Activated CD4-positive, CD25-positive, alpha-beta regulatory T cell treated with anti-CD3 and anti-CD28 coated beads, Interleukin-2, amount 50 U/mL, for 24 hours (primary cell): Measurements from ENCODE around the gene ATP10B.
A peak's percentile ranks its signal among the peaks of the same experiment; 100 is the strongest.

Experiments used
- ATAC-seq, 2 donors: fragments of 150-1000 bp; cut with Tn5 transposase; one replicate each; pipeline ENCODE4 v1.10.0; 2021; ENCODE audit warnings: mild to moderate bottlenecking in 1 of 2, moderate library complexity in 1 of 2

The ATP10B gene

DNA sequence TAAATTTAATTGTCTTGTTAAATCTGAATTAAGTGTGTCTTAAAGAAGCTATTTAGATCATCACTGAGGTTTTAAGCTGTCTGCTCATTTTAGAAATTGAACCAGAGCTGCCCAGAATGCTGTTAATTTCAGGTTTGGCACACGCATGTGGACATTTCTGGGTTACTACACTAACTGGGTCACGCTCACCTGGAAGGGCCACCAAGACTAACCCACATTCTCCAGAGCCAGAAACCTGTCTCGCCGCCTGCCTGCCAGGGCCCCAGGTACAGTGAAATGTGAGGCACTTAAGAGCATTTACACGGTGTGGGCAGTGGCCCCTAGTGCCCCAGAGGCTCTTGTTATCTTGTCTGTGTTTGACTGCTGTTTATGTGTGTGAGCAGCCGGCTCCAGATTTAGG, 46.6 kb downstream of the ATP10B start:
- no peak for ATAC-seq

DNA sequence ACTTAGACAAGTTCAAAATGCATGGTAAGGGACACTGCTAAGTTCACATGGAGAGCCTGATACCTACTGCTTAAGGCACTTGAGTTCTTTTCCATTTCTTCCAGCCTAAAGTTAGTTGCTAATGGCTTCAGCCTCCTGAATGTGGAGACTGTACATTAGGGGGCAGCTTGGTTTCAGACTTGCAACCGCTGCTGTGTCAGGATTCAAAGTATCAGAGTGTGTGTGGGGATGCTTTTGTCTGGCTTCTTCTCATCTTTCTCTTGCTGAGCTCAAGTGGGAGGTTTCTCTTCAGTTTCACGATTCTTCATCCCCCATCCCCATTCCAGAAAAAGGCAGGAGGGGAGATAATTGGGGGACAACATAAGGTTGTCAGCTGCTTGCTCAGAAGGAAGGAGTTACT, 49.4 kb downstream of the ATP10B start:
- ATAC-seq: no peak

DNA sequence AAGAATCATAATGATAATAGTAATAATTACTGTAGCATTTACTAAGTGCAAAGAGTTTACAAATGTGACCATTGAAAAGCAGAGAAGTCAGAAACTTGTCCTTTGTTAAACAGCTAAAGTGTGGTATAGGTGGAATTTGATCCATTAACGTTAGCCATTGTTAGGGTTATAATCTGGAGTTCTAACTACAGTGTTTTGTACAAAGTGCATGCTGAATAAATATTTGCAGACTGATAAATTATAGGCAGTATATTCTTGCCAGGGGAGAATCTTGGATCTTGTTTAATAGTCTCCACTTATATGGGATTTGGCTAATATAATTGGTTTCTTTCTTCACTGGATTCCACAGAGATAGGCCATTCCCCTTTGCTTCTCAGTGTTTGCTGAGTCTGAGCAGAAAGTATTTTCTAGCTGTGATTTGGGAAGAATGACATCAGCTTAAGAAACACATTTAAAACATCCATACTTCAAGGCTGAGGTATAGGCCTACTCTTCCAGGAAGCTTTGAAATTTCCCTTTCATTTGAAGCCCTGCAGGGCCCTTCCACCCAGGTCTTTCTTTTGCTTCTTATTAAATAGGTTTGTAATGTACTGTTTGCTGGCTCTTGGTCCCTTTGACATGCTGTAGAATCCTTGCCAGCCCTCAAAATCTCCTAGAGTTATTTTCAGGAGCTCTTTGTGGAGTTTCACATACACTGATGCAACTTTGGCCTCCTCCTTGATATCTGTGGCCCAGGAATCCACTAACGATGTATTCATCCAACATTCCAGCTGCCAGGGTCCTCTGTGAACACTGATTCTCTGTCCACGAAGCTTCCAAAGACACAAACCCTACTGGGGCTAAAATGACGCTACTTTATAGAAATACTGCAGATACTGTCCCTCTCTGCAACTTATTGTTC, 51.4 kb downstream of the ATP10B start:
- ATAC-seq: no peak

DNA sequence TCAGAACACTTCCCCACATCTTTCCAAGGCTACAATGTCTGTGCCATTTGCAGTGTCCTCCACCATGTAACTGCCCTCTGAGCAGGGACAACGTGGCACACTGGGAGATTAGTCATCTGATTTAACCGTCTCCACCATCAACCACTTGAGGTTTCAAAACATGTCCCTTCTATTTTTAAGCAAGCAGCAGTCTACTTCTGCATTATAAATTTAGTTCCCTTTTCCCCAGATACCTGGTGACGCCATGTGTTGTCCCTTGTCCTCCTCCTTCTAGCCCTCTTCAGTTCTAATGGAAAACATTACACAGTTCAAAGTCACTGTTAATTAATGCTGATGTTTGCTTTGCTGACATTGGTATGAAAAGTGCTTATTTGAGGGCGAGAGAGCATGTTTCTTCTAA, 52.8 kb downstream of the ATP10B start:
- no peak for ATAC-seq

DNA sequence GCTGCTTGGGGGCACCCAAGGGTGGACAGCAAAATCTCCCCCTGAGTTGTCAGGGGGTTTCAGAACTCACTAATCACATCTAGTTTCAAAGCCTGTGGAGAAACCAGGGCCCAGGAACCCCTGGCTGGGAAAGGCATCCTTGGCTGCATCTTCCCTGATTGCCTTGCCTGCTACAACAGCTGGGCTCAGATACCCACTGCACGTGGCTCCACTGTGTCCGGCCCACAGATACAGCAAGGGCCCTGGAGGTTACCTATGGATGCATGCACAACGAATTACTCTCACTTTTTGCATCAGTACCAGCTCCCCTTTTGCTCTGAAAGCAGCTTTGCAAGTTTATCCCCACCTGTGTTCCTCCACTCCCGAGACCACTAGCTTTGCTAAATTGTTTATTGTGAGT, 55.0 kb downstream of the ATP10B start:
- no peak for ATAC-seq

DNA sequence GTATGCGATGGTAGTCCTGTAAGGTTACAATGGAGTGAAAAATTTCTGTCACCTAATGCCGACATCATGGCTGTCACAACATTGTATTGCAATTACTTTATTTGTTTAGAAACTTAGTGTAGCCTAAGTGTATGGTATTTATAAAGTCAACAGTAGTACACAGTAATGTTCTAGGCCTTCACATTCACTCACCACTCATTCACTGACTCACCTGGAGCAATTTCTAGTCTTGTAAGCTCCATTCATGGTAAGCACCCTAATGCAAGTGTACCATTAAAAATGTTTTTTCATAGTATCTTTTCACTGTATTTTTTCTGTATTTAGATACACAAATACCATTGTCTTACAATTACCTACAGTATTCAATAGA, 58.5 kb downstream of the ATP10B start:
- ATAC-seq: no peak

DNA sequence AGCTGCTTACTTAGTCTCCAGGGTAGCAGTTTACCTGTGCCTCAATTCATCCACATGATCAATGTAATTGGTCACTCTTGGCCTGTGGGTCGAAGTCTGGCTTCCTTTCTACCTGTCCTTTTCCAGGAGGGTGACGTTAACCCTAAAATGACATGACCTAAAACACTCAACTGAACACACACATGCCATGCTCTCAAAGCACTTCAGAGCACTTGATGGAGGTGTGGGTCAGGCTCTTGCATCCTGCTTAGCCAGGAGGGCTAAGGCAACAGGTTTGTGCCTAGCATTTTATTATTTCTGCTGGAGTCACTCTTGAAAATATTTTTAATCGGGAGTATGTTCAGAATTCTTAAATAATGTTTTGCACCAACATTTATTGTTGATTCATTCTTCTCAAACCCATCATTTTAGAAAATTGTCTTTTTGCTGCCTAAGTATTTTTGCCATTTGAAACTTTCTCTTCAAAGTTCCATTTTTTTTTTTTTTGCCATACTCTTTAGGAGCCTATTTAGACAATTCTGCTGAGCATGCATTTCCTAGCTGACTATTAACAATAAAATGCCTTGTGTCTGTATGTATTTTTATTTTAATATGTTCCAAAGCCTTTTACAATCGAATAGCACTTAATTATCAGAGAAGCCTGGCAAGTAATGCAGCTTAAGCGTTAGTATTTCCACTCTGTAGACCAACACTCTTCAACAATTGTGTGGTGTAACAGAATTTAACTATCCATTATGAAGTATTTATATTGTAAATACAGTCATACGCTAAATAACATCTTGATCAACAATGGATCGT, 59.1 kb downstream of the ATP10B start:
- ATAC-seq: no peak

DNA sequence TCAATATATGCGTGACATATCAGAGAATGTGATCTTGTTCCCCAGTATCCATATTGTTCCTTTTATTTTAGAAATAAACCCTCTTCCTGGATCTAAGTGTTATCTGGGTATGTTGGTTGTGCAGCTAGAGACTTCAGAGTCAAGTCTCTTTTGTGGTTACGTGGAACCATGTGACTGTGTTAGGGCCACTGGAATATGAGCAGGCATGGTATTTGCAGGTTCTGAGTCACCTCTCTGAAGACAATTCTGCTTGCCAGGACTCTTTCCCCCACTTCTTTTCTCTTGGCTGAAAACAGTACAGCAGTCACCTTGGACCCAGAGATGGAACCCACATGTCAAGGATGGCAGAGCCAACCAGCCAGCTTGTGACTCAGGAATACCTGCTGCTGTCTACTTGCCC, 59.7 kb downstream of the ATP10B start:
- peak in 1 of 2 donors; percentile 17 for ATAC-seq

DNA sequence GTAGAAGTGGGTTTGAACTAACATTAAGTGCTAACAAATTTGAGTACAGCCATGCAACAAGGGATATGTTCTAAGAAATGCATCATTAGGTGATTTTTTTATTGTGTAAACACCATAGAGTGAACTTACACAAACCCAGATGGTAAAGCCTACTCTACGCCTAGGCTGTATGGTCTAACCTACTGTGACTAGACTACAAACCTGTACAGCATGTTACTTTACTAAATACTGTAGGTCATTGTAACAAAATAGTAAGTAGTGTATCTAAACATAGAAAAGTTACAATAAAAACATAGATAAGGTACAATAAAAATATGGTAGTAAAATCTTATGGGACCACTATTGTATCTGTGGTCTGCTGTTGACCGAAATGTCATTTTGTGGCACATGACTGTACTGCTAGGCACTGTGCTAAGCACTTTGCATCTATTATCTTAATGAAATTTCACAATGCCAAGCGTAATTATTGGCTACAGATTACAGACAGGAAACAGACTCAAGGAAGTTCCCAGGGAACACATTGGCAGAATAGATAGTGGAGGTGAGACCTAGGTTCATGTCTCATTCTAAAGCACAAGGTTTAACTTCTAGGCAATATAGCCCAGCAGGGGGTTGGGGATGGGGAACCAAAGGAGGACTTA, 62.7 kb downstream of the ATP10B start:
- ATAC-seq: no peak

DNA sequence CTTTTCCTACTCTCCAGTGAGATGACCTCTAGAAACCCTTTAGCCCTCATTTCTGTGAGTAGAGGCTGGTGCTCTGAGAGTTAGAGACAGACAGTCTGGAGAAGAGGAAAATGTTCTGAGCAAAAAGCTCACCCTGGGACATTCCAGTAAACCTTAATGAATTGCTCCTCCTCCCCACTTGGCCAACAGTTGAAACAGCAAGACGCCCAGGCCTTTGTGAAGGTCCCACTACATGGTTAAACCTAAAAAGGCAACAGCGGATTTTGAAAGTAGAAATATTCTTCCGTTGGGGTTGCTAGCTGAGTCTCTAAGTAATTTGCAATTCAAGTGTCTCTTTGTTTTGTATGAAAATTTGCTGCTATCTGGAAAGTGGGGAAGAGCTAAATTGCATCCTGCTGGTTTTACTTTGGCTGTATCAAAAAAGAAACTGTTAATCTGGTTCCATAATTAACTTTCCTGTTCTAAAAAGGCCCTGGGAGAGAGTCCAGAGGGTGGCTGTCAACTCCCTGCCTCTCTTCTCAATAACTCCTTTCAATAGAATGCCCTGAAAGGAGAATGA, 63.8 kb downstream of the ATP10B start:
- no peak for ATAC-seq

DNA sequence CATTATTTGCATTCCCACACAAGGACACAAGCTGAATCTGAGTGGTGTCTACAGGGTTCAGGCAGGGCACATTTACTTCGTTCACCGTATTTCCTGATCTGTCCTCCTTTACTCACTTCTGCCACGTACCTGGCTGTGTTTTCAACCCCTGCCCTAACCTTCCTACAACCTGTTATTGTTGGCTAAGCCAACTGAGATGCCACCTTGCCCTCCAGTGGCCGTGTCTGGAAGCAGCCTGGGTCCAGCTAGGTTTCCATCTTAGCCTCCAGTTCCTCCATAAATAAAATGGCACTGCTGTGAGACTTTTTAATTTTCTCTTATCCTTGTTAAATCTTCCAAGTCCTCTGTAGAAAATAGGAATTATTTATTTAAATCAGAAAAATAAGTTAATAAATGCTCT, 64.8 kb downstream of the ATP10B start:
- peak; percentile 46 to 49 for ATAC-seq

DNA sequence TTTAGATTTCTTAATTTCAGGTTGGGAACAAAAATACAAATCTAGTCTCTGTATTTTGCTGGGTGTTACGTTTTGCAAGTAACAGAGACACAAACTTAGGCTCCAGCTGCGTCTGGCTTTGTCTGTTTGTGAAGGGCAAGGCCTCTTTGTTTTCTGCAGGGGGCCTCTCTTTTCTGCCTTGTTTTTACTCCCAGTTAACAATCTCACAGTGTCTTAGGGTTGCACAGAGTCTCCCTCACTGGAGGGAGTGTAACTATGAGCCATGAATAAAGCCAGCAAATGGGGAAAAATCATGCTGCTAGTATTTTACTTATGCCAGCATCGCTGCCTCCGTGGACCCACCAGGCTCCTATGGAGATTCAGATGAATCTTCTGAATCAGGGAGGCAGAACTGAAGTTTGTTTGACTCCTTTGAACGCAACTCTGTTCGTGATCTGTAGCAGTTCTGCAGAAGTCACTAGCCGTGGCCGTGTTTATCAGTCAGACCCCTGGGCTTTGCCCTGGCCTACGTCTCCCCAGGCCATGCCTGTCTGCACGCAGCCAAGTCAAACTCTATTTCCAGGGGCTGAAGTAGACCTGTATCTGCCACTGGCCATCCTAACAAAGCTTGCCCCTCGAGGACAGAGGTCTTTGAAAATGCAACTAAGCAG, 77.2 kb downstream of the ATP10B start:
- ATAC-seq: no peak

DNA sequence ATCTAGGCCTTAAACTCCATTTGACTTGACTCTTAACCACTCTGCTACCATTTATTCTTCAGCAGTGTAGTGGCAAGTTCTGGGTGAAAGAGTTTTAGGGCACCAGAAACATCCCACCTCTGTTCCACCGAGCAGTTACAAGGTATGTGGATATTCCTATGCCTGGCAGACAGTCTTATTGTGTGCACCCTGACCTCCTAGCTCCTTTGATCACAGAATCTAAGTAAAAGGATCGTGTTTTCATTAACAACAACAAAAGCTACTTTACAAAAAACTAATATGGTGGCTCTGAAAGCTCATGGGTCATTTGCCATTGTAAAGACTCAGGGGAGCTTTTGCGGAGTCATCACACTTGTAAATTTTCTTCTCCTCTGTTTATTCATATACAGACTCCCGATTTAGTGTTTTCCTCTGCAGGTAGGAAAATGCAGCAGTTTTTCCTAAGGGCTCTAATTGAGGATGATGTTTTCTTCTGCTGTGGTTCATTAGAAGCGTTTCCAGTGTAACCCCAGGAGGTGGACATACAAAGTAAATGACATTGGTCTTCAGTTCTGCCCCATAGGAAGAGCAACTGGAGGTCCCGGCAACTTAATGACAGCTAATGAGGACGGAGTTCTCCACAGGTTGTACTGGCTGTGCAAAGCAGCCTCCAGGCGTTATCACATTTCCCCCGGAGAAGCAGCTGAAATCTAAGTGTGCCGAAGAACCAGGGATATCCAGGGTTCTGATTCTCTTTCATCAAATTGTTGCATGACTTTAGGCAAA, 78.2 kb downstream of the ATP10B start:
- ATAC-seq: no peak

DNA sequence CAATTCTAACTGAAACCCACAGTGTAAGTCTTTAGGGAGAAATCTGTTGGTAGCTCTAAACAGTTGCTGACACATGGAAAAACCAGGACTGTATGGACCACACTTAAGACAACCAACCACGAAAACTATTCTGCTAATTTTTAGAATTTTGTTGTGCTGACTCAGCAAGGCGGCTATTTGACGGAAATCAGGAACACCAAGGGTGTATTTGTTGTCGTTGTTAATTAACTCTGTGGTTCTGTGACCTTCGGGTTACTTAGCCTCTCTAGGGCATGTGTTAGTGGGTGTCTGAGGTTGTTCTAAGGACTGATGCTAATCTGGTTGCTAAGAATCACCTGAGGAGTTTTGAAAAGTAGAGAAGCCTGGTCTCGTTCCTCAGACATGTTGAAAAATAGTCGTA, 79.2 kb downstream of the ATP10B start:
- ATAC-seq: no peak

DNA sequence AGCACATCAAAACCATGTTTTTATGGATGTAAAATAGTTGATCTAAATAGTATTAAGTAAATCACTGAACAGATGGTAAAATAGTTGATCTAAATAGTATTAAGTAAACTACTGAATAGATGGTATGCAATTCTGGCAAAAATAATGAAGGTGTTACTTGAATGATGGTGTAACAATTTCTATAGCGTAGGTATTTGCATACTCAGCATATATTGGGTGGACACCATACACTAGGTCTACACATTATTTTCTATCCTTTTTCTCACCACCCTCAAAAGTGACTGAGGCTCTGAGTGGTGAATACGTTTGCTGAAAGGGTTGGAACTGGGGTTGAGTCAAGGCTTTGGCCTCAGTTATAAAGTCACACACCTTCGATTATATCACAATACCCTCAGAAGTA, 81.3 kb downstream of the ATP10B start:
- no peak for ATAC-seq

DNA sequence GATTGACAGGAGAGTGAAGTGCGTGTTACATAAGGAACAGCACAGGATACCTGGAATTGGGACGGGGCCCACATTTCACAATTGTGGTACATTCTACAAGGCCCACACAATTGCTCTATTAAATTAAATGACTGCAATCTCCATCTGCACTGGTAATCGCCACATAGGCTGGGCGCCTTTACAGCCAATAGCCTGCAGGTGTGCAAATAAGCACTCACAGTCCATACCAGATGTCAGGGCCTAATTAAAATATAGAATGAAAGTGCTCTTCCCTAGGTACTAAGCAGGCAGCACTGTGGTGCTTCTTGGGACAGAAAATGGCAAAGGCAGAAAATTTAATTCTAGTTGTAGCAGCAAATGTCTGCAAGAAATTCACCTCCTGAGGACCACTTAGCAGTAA, 82.7 kb downstream of the ATP10B start:
- ATAC-seq: no peak

DNA sequence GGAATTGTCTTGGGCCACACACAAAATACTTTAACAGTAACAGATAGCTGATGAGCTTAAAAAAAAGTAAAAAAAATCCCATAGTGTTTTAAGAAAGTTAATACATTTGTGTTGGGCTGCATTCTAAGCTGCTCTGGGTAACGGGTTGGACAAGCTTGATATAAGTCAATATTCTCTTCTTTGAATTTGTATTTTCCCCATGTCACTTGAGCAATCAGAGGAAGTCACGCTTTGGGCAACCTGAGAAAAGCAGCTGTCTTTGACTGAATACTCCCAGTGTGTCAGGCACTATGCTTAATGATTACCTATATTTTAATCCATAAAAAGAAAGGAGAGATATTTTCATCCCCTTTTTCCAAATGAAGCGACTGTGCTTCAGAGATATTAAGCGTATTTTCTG, 84.9 kb downstream of the ATP10B start:
- ATAC-seq: no peak

DNA sequence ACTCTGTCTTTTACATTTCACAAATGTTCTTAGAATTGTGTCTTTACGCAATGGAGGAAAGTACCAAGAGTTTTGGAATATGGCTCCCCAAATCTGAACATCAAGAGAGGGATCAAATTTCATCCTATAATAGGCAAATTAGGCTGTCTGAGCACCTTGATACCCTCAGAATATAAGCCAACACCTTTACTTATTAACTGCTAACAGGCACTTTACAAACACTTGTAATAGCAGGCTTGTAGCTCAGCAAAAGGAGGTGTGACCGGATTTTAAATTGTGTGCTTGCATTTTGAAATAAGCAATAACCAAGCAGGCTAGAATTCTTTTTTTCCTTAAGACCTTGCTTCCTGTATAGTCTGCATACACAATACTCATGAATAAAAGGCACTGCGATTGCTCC, 92.0 kb downstream of the ATP10B start:
- no peak for ATAC-seq

DNA sequence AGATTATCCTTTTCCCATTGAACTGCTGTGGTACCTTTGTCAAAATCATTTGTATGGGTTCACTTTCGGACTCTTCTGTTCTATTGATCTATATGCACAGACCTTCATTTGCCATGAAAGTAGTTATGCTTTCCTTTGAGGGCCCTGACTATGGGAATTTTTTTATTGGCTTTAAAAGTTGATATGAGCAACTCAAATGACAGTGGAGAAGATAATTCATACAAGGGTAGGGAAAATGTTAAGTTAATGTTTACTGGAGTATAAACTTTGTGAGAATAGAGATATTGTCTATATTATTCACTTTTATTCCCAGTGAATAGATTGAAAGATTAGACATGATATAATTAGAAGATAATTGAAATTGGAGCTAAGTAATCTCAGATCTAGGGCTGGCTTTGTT, 94.8 kb downstream of the ATP10B start:
- no peak for ATAC-seq

DNA sequence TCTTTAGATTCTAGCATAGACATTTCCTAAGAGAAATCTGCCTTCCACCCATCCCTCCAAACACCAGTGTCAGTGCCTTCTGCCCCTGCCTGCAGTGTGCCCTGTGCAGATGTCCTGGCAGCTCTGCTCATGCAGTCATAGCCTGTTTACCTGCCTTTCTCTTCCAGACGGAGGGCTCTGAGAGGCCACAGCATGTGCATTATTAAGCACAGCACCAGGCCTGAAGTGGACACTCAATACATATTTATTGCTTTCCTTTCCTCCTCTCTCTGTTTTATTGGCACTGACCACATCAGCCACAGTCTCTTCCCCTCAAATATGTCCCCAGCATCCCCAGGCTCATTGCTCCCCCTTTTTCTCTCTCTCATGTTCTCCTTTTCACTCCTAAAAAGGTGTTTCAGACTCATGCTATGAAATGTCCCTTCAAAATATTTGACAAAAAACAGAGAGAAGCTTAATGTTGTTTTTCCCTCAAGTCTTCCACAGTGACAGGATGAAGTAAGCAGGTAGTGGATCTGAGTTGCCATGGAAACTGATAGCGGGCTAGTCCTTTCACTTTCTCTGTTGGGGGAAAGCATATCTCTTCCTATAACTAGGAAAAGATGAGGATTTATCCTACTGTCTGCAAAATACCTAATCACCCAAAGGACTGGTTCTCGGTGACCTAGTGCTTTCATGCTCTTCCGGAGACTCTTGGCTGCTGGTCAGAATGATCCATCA, 100.9 kb downstream of the ATP10B start:
- ATAC-seq: no peak

DNA sequence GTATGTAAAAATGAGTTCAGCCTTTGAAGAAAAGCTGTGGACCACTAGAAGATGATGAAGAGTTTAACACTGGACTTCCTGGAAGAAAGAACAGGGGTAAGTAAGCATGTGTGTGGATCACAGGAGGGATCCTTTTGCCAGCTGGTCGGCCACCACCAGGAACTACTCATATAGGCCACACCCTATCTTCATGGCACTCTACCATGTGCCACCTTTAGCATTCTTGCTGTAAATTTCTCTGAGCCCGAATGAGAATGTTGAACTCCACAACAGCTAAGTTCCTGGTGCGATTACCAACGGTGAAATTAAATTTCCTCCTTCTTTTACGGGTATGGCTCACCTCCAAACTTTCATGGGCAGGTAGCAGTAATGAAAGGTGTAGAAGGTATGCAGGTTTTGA, 102.3 kb downstream of the ATP10B start:
- no peak for ATAC-seq
